GM23338 (cell line): Measurements from ENCODE around the gene NFXL1. TPM values are rescaled to one million over a fixed set of nuclear protein-coding genes. Genes with fewer than 3 reads are reported as not detected.

Experiments
- ATAC-seq: fragments of 200-7000 bp; cut with Tn5 transposase; 3 replicates; pipeline ENCODE4 v1.9.1; 2020
- DNase-seq: peaks from one replicate; pipeline ENCODE4 v3.0.0-alpha.2; 2015; ENCODE audit warnings: low spot score
- H2AFZ ChIP-seq: fragments of 200-600 bp; sonication (generic); 2 replicates; pipeline ENCODE4 v1.8.0; 2016; ENCODE audit warnings: antibody characterized with exemption, mild to moderate bottlenecking, moderate library complexity
- H3F3A ChIP-seq: fragments of 200-600 bp; sonication (generic); replicated peaks from 2 replicates; pipeline ENCODE4 v1.8.0; 2017; ENCODE audit warnings: antibody characterized with exemption, mixed run types, low read depth
- H3K27ac ChIP-seq: fragments of 200-600 bp; sonication (generic); 2 replicates; pipeline ENCODE4 v1.6.1; 2016; ENCODE audit warnings: low read depth
- H3K27me3 ChIP-seq: fragments of 200-600 bp; sonication (generic); 2 replicates; pipeline ENCODE4 v1.8.0; 2016; ENCODE audit warnings: mild to moderate bottlenecking, mixed run types, moderate library complexity; ENCODE audit not compliant: insufficient read depth
- H3K36me3 ChIP-seq: fragments of 200-600 bp; sonication (generic); 2 replicates; pipeline ENCODE4 v1.8.0; 2016; ENCODE audit warnings: mild to moderate bottlenecking; ENCODE audit not compliant: insufficient read depth
- H3K4me1 ChIP-seq: fragments of 200-600 bp; sonication (generic); 2 replicates; pipeline ENCODE4 v1.8.0; 2016; ENCODE audit warnings: mild to moderate bottlenecking, moderate library complexity; ENCODE audit not compliant: insufficient read depth
- H3K4me2 ChIP-seq: fragments of 200-600 bp; sonication (generic); 2 replicates; pipeline ENCODE4 v1.7.1; 2017; ENCODE audit warnings: mixed run types
- H3K4me3 ChIP-seq: fragments of 200-600 bp; sonication (generic); 2 replicates; pipeline ENCODE4 v1.6.1; 2016; ENCODE audit warnings: mixed run types
- H3K79me2 ChIP-seq: fragments of 200-600 bp; sonication (generic); replicated peaks from 2 replicates; pipeline ENCODE4 v1.8.0; 2017; ENCODE audit warnings: mild to moderate bottlenecking; ENCODE audit not compliant: insufficient read depth
- H3K9me2 ChIP-seq: fragments of 200-600 bp; sonication (generic); 2 replicates; pipeline ENCODE4 v1.8.0; 2017; ENCODE audit not compliant: insufficient read depth
- H4K20me1 ChIP-seq: fragments of 200-600 bp; sonication (generic); replicated peaks from 2 replicates; pipeline ENCODE4 v1.8.0; 2017; ENCODE audit warnings: mild to moderate bottlenecking; ENCODE audit not compliant: insufficient read depth
- H3K27ac Mint-ChIP-seq: 2 replicates; pipeline ENCODE4 v1.8.0; 2020; ENCODE audit warnings: inconsistent platforms, mild to moderate bottlenecking, moderate library complexity, mixed read lengths
- H3K27me3 Mint-ChIP-seq: 3 replicates; pipeline ENCODE4 v1.8.0; 2022; ENCODE audit warnings: low read depth, mild to moderate bottlenecking, moderate library complexity, mixed read lengths, inconsistent platforms; ENCODE audit not compliant: insufficient read depth, poor library complexity
- H3K36me3 Mint-ChIP-seq: 3 replicates; pipeline ENCODE4 v1.8.0; 2021; ENCODE audit warnings: low read depth, mild to moderate bottlenecking, inconsistent platforms, moderate library complexity, mixed read lengths
- H3K4me1 Mint-ChIP-seq: 3 replicates; pipeline ENCODE4 v1.8.0; 2020; ENCODE audit warnings: mild to moderate bottlenecking, inconsistent platforms, mixed read lengths
- H3K4me3 Mint-ChIP-seq: 3 replicates; pipeline ENCODE4 v1.8.0; 2021; ENCODE audit warnings: moderate library complexity, mild to moderate bottlenecking, inconsistent platforms, mixed read lengths
- H3K9me3 Mint-ChIP-seq: 3 replicates; pipeline ENCODE4 v1.8.0; 2020; ENCODE audit warnings: moderate library complexity, mild to moderate bottlenecking, inconsistent platforms, mixed read lengths
- CREB1 ChIP-seq: fragments of 250-450 bp; sonication (Bioruptor Pico); IDR thresholded peaks from 2 replicates; pipeline ENCODE4 v1.5.0; 2020; ENCODE audit warnings: low read depth, mild to moderate bottlenecking, moderate library complexity
- EZH2 ChIP-seq: fragments of 200-600 bp; sonication (generic); IDR thresholded peaks from one replicate; pipeline ENCODE4 v1.8.0; 2017; ENCODE audit warnings: antibody characterized with exemption, mild to moderate bottlenecking, low read depth; ENCODE audit not compliant: unreplicated experiment
- EZH2phosphoT487 ChIP-seq: fragments of 200-600 bp; sonication (generic); IDR thresholded peaks from one replicate; pipeline ENCODE4 v1.8.1; 2018; ENCODE audit warnings: antibody characterized with exemption; ENCODE audit not compliant: unreplicated experiment
- JUNB ChIP-seq: IDR thresholded peaks from one replicate; pipeline ENCODE4 v1.6.1; 2016; ENCODE audit warnings: antibody characterized with exemption; ENCODE audit not compliant: unreplicated experiment
- NANOG ChIP-seq: IDR thresholded peaks from 2 replicates; pipeline ENCODE4 v1.6.1; 2016; ENCODE audit warnings: antibody characterized with exemption, borderline replicate concordance
- POLR2AphosphoS5 ChIP-seq: IDR thresholded peaks from 2 replicates; pipeline ENCODE4 v1.6.1; 2016; ENCODE audit warnings: antibody characterized with exemption, low read depth
- STAT1 ChIP-seq: IDR thresholded peaks from one replicate; pipeline ENCODE4 v1.6.1; 2016; ENCODE audit warnings: antibody characterized with exemption; ENCODE audit not compliant: unreplicated experiment
- ZNF114 ChIP-seq: fragments of 250-450 bp; sonication (Bioruptor Pico); IDR thresholded peaks from 2 replicates; pipeline ENCODE4 v1.5.0; 2020; ENCODE audit warnings: mild to moderate bottlenecking, moderate library complexity
- ZNF331 ChIP-seq: fragments of 250-450 bp; sonication (Bioruptor Pico); IDR thresholded peaks from 2 replicates; pipeline ENCODE4 v1.5.0; 2020; ENCODE audit warnings: low read depth, mild to moderate bottlenecking, moderate library complexity
- polyA plus RNA-seq: library from polyadenylated mRNA; unstranded; fragments of >200 nt; fragmentation: Nextera tagmentation; extraction: Ambion mirVana; gene quantifications from 2 replicates; pipeline ENCODE4 v1.2.1, GENCODE V29; 2016
- total RNA-seq: library from RNA; depleted of rRNA; stranded (reverse); fragments of >200 nt; shearing (Covaris generic); gene quantifications from 2 replicates; pipeline ENCODE4 v1.2.3, GENCODE V29; 2014
- TF ChIP-seq, protein P1 (sequence below): IDR thresholded peaks from 2 replicates; pipeline ENCODE4 v1.6.1; 2016; ENCODE audit warnings: antibody characterized with exemption
- TF ChIP-seq, protein P2 (sequence below): IDR thresholded peaks from one replicate; pipeline ENCODE4 v1.6.1; 2018; ENCODE audit warnings: antibody characterized with exemption; ENCODE audit not compliant: unreplicated experiment
- TF ChIP-seq, protein P3 (sequence below), 2 experiments: fragments of 200-600 bp in 1 of 2; sonication (generic) in 1 of 2; conservative IDR thresholded peaks; 2 replicates each; pipeline versions ENCODE4 v1.5.1 to v1.6.1; 2016 to 2017; ENCODE audit warnings: antibody characterized with exemption in 2 of 2, low read depth in 2 of 2, mild to moderate bottlenecking in 2 of 2, moderate library complexity in 1 of 2

Gene NFXL1
- total and polyA plus RNA-seq, 2 experiments from 2014 or later, result 19.4 to 31.7 TPM

DNA sequence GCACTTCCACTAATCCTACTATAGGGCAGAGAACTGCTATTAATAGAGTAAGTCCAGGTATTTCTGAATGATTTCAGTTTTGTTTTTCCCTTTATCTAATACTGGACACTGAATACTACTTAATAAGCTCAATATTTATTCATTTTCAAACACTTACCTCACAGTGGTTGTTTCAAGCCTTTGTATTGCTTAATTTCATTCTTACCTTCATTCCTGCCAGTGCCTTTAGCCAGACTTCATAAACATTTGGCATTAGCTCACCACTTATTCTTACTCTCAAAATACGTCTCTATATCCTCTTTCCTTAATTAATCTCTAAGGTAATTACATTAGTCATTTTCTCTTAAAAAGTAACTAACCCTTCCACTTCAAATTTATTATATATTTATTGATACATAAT is 57.7 kb downstream of the NFXL1 start:
- DNase-seq (no peak), ATAC-seq (no peak)
- no peak overlapping the region for H3K4me3 Mint-ChIP-seq
- H4K20me1 ChIP-seq, result no peaks in the 10 kb centered on the region
- peaks cover 17% of the 10 kb centered on the region; the same call in 2 of the 3 replicates for H3K36me3 Mint-ChIP-seq
- no peak overlapping the region for H3K4me3 ChIP-seq
- H3K4me2 ChIP-seq, result no peak overlapping the region
- no peak for TF ChIP-seq EZH2phosphoT487
- TF ChIP-seq, protein P1, sequence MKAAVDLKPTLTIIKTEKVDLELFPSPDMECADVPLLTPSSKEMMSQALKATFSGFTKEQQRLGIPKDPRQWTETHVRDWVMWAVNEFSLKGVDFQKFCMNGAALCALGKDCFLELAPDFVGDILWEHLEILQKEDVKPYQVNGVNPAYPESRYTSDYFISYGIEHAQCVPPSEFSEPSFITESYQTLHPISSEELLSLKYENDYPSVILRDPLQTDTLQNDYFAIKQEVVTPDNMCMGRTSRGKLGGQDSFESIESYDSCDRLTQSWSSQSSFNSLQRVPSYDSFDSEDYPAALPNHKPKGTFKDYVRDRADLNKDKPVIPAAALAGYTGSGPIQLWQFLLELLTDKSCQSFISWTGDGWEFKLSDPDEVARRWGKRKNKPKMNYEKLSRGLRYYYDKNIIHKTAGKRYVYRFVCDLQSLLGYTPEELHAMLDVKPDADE, result no peak
- TF ChIP-seq POLR2AphosphoS5, result no peak
- no peak for TF ChIP-seq EZH2
- TF ChIP-seq STAT1, result no peak
- no peak for TF ChIP-seq ZNF331 (CRISPR knock-in tag)
- no peak for TF ChIP-seq CREB1 (CRISPR knock-in tag)
- no peaks in the 10 kb centered on the region for H3K27me3 Mint-ChIP-seq
- H3K4me1 ChIP-seq, result no peaks in the 10 kb centered on the region
- H2AFZ ChIP-seq, result no peak overlapping the region
- no peaks in the 10 kb centered on the region for H3K79me2 ChIP-seq
- H3K9me2 ChIP-seq, result no peaks in the 10 kb centered on the region; the same call in 1 of the 2 replicates
- H3K36me3 ChIP-seq, result peaks cover 5% of the 10 kb centered on the region
- H3K4me1 Mint-ChIP-seq, result no peaks in the 10 kb centered on the region
- H3K27ac ChIP-seq, result no peak overlapping the region
- 0 out of 2 replicates have a peak overlapping the region, but pooled peaks have one; percentile 3 for H3K27ac Mint-ChIP-seq
- H3K27me3 ChIP-seq, result no peaks in the 10 kb centered on the region
- no peaks in the 10 kb centered on the region for H3F3A ChIP-seq
- no peaks in the 10 kb centered on the region for H3K9me3 Mint-ChIP-seq

DNA sequence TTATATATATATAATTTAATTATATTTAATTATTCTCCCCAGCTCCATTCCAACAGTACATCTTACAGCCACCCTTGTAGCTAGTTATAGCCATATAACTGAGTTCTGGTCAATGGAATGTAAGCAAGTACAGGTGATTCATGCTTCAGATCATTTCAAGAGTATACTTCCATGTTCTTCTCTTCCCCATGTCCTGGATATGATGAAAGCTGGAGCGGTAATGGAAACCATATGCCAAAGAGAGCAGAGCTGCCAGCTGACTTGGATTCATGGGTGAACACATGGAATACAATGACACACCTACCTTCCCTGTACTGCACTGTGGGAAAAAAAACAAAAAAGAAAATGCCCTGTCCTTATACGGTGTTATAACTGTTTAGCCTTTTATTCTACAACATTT is 59.0 kb downstream of the NFXL1 start:
- peaks cover 3% of the 10 kb centered on the region for H3K36me3 ChIP-seq
- H4K20me1 ChIP-seq, result no peaks in the 10 kb centered on the region
- no peak for ATAC-seq
- H3F3A ChIP-seq, result no peaks in the 10 kb centered on the region
- no peaks in the 10 kb centered on the region for H3K4me1 ChIP-seq
- H3K9me3 Mint-ChIP-seq, result no peaks in the 10 kb centered on the region
- no peaks in the 10 kb centered on the region for H3K27me3 ChIP-seq
- H3K4me3 ChIP-seq, result no peak overlapping the region
- DNase-seq, result no peak
- no peak overlapping the region for H3K27ac ChIP-seq
- H3K4me2 ChIP-seq, result no peak overlapping the region
- no peaks in the 10 kb centered on the region for H3K9me2 ChIP-seq
- no peaks in the 10 kb centered on the region for H3K4me1 Mint-ChIP-seq
- H3K27me3 Mint-ChIP-seq, result no peaks in the 10 kb centered on the region
- no peak overlapping the region for H2AFZ ChIP-seq
- H3K27ac Mint-ChIP-seq, result no peak overlapping the region
- H3K4me3 Mint-ChIP-seq, result no peak overlapping the region
- no peaks in the 10 kb centered on the region for H3K79me2 ChIP-seq
- H3K36me3 Mint-ChIP-seq, result peaks cover 28% of the 10 kb centered on the region
- TF ChIP-seq STAT1 (no peak), ZNF114 (CRISPR knock-in tag) (no peak), EZH2 (no peak), JUNB (no peak), CREB1 (CRISPR knock-in tag) (no peak), POLR2AphosphoS5 (no peak), NANOG (no peak), ZNF331 (CRISPR knock-in tag) (no peak), EZH2phosphoT487 (no peak)
- TF ChIP-seq, protein P2, sequence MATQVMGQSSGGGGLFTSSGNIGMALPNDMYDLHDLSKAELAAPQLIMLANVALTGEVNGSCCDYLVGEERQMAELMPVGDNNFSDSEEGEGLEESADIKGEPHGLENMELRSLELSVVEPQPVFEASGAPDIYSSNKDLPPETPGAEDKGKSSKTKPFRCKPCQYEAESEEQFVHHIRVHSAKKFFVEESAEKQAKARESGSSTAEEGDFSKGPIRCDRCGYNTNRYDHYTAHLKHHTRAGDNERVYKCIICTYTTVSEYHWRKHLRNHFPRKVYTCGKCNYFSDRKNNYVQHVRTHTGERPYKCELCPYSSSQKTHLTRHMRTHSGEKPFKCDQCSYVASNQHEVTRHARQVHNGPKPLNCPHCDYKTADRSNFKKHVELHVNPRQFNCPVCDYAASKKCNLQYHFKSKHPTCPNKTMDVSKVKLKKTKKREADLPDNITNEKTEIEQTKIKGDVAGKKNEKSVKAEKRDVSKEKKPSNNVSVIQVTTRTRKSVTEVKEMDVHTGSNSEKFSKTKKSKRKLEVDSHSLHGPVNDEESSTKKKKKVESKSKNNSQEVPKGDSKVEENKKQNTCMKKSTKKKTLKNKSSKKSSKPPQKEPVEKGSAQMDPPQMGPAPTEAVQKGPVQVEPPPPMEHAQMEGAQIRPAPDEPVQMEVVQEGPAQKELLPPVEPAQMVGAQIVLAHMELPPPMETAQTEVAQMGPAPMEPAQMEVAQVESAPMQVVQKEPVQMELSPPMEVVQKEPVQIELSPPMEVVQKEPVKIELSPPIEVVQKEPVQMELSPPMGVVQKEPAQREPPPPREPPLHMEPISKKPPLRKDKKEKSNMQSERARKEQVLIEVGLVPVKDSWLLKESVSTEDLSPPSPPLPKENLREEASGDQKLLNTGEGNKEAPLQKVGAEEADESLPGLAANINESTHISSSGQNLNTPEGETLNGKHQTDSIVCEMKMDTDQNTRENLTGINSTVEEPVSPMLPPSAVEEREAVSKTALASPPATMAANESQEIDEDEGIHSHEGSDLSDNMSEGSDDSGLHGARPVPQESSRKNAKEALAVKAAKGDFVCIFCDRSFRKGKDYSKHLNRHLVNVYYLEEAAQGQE, result no peak
- TF ChIP-seq, protein P3, sequence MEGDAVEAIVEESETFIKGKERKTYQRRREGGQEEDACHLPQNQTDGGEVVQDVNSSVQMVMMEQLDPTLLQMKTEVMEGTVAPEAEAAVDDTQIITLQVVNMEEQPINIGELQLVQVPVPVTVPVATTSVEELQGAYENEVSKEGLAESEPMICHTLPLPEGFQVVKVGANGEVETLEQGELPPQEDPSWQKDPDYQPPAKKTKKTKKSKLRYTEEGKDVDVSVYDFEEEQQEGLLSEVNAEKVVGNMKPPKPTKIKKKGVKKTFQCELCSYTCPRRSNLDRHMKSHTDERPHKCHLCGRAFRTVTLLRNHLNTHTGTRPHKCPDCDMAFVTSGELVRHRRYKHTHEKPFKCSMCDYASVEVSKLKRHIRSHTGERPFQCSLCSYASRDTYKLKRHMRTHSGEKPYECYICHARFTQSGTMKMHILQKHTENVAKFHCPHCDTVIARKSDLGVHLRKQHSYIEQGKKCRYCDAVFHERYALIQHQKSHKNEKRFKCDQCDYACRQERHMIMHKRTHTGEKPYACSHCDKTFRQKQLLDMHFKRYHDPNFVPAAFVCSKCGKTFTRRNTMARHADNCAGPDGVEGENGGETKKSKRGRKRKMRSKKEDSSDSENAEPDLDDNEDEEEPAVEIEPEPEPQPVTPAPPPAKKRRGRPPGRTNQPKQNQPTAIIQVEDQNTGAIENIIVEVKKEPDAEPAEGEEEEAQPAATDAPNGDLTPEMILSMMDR (conservative IDR thresholded peaks at IDR 0.05; ENCODE audit: low read depth in 2 of 2), result no peak
- TF ChIP-seq, protein P1, result no peak
